ENCODE results near the gene PARD3B.

Gene PARD3B

GRCh38 chr2:204608237-204608939 is 63.1 kb downstream of the PARD3B start:
- DNase-seq = no peak

DNA sequence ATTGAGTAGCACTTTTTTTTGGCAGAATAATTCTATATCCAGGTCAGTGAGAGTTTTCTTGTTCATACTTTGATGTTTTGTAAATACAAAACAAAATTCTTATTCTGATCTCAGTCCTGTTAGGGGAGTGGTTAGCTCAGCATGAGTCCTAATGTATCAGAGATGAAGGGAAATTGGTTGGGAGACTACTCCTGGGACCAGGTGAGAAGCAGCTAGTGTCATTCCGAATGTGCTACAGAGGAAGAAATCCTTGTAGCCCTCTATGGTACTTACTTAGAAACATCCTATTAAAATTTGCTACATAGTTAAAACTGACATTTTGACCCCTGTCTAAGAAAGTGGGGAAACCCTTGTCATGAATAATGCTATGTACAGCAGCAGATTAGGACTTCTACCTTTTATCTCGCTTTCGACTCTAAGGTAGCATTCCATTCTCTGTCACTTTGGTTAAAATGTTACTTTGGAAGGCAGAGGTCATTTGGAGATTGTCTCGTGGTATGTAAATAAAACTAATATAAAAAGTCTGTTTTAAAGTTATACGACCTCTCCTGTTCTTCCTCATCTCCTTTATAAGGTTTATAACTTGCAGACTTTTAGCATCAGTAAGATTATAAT is 65.8 kb downstream of the PARD3B start:
- DNase-seq = no peak

DNA sequence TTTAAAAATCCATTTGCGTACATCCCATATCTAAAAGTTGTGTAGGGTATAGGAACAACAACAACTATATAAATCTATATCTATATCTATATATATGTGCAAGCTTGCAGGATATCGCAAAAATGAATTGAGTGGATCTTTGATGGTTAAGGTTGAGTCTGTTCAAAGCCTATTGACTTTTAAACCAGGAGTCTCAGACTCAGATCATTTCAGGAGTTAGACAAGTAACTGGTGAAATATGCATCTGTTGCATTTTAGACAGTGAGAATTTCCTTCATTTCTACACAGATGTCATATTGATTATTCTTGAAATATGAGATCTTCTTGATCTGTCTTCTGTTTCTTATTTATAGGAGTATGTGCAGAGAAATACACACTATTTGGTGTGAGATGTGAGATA is 66.5 kb downstream of the PARD3B start:
- DNase-seq = no peak

GRCh38 chr2:204613635-204614034 is 68.4 kb downstream of the PARD3B start:
- no peak for DNase-seq

GRCh38 chr2:204615456-204615855 is 70.2 kb downstream of the PARD3B start:
- no peak for DNase-seq

DNA sequence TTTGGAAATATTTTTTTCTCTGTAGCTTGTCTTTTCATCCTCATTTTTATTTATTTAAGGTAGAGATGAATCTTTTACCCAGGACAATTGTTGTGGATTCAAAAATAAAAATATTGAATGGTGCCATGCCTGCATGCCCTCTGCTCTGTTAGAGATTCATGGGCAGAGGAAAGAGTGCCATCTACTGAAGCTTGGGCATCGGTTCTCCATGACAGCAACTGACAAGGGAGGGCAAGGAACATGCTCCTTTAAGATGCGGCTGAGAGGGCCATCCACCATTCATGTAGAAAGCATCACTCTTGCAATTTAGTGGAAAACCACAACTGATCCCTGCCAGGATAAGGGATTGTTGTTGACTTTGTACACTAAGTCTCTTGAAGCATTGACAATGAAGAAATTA is 79.9 kb downstream of the PARD3B start:
- DNase-seq = no peak

GRCh38 chr2:204628926-204629712 is 83.8 kb downstream of the PARD3B start:
- DNase-seq = no peak

- no peak for DNase-seq
Measured at GRCh38 chr2:204632410-204632809, 87.1 kb downstream of the PARD3B start.

DNA sequence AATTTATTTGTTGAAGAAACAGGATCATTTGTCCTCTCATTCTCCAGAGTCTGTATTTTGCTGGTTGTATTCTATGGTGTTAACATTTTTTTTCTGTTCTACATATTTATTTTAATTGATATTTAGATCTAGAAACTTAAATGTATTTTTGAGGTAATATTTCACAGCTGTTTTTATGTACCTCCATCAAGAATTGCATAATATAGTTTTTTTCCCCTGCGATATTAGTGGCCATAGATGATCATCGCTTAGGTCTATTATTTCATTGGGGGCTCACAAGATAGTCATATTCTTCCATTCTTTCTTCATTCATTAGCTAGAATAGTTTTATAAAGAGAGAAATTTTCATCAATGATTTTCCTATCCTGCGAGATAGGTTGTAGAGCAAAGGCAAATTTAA is 89.3 kb downstream of the PARD3B start:
- DNase-seq = no peak

DNA sequence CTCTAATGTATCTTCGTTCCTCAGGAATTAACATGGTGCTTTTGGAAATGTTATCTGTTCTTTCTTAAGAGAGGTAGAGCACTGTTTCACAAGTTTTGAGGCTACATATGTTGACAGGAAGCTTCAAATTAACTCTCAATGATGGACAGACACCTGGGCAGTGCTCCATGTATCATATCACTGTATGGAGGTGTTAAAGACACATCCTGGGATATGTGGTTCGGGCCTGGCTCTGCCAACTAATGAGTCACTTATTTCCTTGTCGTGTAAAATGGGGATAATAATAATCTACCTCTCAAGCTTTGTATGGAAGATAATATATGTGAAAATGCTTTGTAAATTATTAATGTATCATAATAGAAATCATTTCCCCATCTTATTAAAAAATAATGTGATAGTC is 90.2 kb downstream of the PARD3B start:
- DNase-seq = no peak

DNA sequence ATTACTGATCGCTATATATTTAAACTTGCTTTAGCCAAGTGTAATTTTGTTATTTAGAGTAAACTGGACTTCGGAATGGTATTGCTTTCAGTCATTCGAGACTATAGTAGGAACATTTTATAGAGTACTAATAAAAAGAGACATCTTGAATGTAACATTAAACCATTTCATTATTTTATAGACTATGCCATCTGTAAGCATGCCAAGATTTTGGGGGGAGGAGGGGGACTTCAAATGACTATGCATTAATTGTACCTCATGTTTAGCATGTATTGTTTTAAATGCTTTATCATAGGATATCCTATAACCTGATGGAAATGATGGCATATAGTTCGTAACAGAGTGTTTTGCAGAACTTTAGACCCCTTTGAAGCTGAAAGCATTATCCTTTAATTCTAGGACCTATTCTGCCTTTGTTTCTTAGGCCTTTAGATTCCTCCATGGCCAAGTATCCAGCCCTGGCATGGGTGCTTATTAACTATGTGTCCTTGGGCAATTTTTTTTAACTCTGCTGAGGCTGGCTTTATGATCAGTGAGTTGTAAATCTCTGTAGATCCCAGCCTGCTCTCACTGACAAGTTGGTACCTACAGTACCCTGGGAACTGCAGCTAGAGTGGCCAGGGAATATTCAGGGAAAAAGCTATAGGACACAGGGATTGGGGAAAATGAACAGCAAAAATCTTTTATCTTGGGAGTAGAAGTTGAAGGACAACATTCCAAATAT is 93.4 kb downstream of the PARD3B start:
- no peak for DNase-seq

DNA sequence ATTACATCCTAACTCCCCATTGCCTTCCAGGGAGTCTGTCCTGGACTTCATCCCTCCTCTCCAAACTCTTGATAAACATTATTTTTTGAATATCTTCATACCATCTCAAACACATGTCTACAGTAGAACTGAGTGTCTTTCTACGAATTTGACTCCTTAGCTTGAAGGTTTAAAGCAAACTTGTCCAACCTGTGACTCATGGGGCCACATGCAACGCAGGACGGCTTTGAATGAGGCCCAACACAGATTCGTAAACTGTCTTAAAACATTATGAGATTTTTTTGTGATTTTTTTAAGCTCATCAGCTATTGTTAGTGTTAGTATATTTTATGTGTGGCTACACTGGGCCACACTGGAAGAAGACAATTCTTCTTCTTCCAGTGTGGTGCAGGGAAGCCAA is 98.1 kb downstream of the PARD3B start:
- DNase-seq = no peak

GRCh38 chr2:204645018-204645773 is 99.9 kb downstream of the PARD3B start:
- no peak for DNase-seq

GRCh38 chr2:204647626-204648025 is 102.4 kb downstream of the PARD3B start:
- no peak for DNase-seq

DNA sequence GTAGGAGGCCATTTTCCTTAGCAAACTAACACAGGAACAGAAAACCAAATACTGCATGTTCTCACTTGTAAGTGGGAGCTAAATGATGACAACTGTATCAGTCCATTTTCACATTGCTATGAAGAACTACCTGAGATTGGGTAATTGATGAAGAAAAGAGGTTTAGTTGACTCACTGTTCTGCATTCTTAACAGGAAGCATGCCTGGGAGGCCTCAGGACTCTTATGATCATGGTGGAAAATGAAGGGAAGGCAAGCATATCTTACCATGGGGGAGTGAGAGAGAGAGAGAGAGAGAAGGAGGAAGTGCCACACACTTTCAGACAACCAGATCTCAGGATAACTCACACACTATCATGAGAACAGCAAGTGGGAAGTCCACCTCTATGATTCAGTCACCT is 105.3 kb downstream of the PARD3B start:
- no peak for DNase-seq

DNA sequence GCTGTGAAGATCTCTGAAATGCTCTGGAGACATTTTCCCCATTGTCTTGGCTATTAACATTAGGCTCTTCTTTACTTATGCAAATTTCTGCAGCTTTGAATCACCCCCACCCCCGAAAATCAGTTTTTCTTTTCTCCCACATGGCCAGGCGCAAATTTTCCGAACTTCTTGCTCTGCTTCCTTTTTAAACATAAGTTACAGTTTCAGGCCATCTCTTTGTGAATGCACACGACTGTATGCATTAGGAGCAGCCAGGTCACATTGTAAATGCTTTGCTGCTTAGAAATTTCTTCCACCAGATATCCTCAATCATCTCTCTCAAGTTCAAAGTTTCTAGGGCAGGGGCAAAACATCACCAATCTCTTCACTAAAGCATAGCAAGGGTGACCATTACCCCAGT is 106.8 kb downstream of the PARD3B start:
- no peak for DNase-seq

DNA sequence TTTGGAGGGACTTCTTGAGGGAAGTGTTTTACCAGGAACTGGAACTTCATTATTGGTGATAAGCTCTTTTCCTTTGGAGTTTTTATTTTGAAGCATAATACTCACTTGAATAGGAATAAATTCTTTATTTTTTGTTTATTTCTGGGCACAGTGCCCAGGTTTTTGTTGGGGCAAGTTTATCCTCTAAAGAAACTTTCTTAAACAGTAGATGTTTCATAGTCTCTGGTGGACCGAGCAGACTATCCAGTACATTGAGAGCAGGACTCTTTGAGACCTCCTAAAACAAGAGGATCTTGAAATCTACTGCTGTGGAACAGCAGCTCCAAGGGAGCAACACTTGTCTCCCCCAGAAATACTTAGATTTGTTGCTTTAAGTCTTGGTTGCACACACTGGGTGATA is 109.4 kb downstream of the PARD3B start:
- DNase-seq = no peak

GRCh38 chr2:204655101-204655500 is 109.8 kb downstream of the PARD3B start:
- DNase-seq = no peak

DNA sequence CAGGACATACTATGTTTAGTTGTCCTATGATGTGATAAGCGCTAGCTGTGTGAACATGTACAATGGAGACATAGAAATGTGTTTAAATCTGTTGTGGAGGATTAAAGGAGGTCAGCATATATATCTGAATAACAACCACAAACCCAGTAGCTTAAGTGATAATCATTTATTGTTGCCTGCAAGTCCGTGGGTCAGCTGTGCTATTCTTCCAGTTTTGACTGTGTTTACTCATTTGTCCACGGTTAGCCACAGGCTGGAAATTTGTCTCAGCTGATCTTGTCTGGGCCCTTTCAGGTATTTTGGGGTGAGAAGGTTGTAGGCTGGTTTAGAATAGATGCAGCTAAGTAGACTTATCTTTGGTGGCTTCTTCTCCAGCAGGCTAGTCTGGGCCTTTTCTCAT is 110.4 kb downstream of the PARD3B start:
- DNase-seq = no peak

GRCh38 chr2:204657024-204657423 is 111.7 kb downstream of the PARD3B start:
- DNase-seq = no peak

DNA sequence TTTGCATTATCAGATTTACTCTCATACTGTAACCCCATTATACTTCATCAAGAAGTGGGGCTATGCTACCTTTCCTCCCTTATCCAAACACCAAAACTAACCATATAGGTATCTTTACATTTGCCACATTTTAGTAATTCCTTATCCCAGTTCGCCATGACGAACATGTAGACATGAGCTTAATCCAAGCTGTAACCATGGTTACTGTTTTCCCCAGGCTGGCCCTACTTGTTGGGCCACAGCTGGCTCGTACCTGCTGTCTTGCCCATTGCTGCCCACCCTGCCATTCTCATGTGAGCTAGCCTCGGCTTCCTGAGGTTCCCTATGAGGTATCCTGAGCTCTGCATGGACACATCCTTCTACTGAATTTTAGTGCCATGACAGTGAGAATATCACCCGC is 117.7 kb downstream of the PARD3B start:
- no peak for DNase-seq

DNA sequence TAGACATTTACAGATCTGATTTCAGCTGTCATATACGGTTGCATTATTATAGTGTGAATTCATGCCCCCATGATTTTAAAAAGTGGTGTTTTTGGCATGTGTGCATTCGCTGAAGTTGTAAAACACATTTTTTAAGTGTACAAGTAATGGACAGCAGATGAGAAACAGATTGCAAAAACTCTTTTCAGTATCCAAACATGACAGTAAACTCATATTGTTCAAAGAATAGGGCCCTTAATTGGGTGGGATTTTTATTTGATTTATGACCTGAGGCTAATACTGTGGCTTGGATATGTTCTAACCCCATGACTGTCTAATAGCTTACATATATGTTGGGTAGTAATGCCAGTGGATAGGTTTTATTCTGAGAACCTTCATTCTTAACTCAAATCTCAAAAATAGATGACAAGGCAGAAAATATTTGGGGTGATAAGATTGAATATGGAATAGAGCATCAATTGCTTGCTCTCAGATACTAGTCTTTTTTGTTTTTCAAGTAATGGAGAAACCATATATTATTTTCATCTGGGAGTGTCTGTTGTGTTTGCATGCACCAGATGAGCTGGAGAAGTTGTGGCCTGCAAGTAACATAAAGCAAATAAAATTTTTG is 118.6 kb downstream of the PARD3B start:
- DNase-seq = no peak

All from cortex of kidney (tissue), 1 donor.